Measurements from ENCODE around the gene CFDP1.
A peak's percentile ranks its signal among the peaks of the same experiment; 100 is the strongest.
"Not testable (repeated sequence)": the region's sequence is repeated elsewhere in the genome, so short reads cannot be mapped to it uniquely, and the experiment has no call there.

CFDP1 gene

GRCh38 chr16:75293173-75293572 lies 140.1 kb downstream of the CFDP1 start:
- no peak for DNase-seq (ENCODE audit: low spot score)

- no peak for DNase-seq (ENCODE audit: low spot score)
Measured at GRCh38 chr16:75292691-75293090, 140.6 kb downstream of the CFDP1 start.

GRCh38 chr16:75289189-75289588 lies 144.1 kb downstream of the CFDP1 start:
- DNase-seq (ENCODE audit: low spot score), result no peak

GRCh38 chr16:75288596-75289120 lies 144.6 kb downstream of the CFDP1 start:
- peak; percentile 45 for DNase-seq (ENCODE audit: low spot score)

GRCh38 chr16:75288181-75288580 lies 145.1 kb downstream of the CFDP1 start:
- no peak for DNase-seq (ENCODE audit: low spot score)

GRCh38 chr16:75287708-75288107 lies 145.6 kb downstream of the CFDP1 start:
- DNase-seq (ENCODE audit: low spot score), result no peak

- no peak for DNase-seq (ENCODE audit: low spot score)
Measured at GRCh38 chr16:75286389-75286788, 146.9 kb downstream of the CFDP1 start.

GRCh38 chr16:75282466-75283281 lies 150.6 kb downstream of the CFDP1 start:
- no peak for DNase-seq (ENCODE audit: low spot score)

GRCh38 chr16:75281826-75282225 lies 151.5 kb downstream of the CFDP1 start:
- no peak for DNase-seq (ENCODE audit: low spot score)

GRCh38 chr16:75281009-75281408 lies 152.3 kb downstream of the CFDP1 start:
- DNase-seq (ENCODE audit: low spot score), result not testable (repeated sequence)

- no peak for DNase-seq (ENCODE audit: low spot score)
Measured at GRCh38 chr16:75280331-75280804, 152.9 kb downstream of the CFDP1 start.

GRCh38 chr16:75279305-75279704 lies 154.0 kb downstream of the CFDP1 start:
- DNase-seq (ENCODE audit: low spot score), result no peak

GRCh38 chr16:75273054-75273925 lies 160.0 kb downstream of the CFDP1 start:
- DNase-seq (ENCODE audit: low spot score), result no peak

GRCh38 chr16:75272629-75273028 lies 160.7 kb downstream of the CFDP1 start:
- DNase-seq (ENCODE audit: low spot score), result not testable (repeated sequence)

GRCh38 chr16:75272097-75272551 lies 161.2 kb downstream of the CFDP1 start:
- no peak for DNase-seq (ENCODE audit: low spot score)

- DNase-seq (ENCODE audit: low spot score), result no peak
Measured at GRCh38 chr16:75271441-75272096, 161.7 kb downstream of the CFDP1 start.

- not testable (repeated sequence) for DNase-seq (ENCODE audit: low spot score)
Measured at GRCh38 chr16:75269358-75269757, 163.9 kb downstream of the CFDP1 start.

- DNase-seq (ENCODE audit: low spot score), result no peak
Measured at GRCh38 chr16:75267631-75268264, 165.6 kb downstream of the CFDP1 start.

GRCh38 chr16:75266738-75267630 lies 166.3 kb downstream of the CFDP1 start:
- no peak for DNase-seq (ENCODE audit: low spot score)

- DNase-seq (ENCODE audit: low spot score), result no peak
Measured at GRCh38 chr16:75265911-75266701, 167.2 kb downstream of the CFDP1 start.
